OCI-LY7 (cell line): ENCODE measurements around the gene H2BK1. TPM values are rescaled to one million over a fixed set of nuclear protein-coding genes. Genes with fewer than 3 reads are reported as not detected.
A peak's percentile ranks its signal among the peaks of the same experiment; 100 is the strongest.

Experiments
- BruUV-seq: library from RNA; stranded (reverse); fragments of 400-500 nt; replicated peaks from 2 replicates; lab custom pipeline; 2021; lab: Mats Ljungman, UMichigan
- CTCF ChIA-PET: fragments of 300-600 bp; sonication (Branson Sonifier 250); formaldehyde crosslinking; loops from one replicate; lab custom pipeline; 2022; ENCODE audit warnings: antibody characterized with exemption; ENCODE audit not compliant: unreplicated experiment; lab: Charles Lee
- POLR2A ChIA-PET: fragments of 300-600 bp; sonication (Branson Sonifier 250); formaldehyde crosslinking; loops from one replicate; lab custom pipeline; 2022; ENCODE audit warnings: antibody characterized with exemption; lab: Charles Lee
- DNase-seq: peaks from one replicate; pipeline ENCODE4 v3.0.0-alpha.2; 2015; ENCODE audit warnings: low spot score
- H2AFZ ChIP-seq: fragments of 200-600 bp; sonication (generic), shearing (Covaris generic); 2 replicates; pipeline ENCODE4 v1.6.1; 2014; ENCODE audit warnings: mild to moderate bottlenecking, antibody characterized with exemption, low read length, moderate library complexity
- H3K27ac ChIP-seq: fragments of 200-600 bp; sonication (generic); 2 replicates; pipeline ENCODE4 v1.5.1; 2014; ENCODE audit warnings: mixed run types, low read depth, mild to moderate bottlenecking, moderate library complexity, low read length, inconsistent platforms; ENCODE audit not compliant: poor library complexity, severe bottlenecking
- H3K36me3 ChIP-seq: fragments of 200-600 bp; sonication (generic); 2 replicates; pipeline ENCODE4 v1.6.1; 2014; ENCODE audit warnings: mild to moderate bottlenecking, antibody characterized with exemption, low read length, moderate library complexity, mixed read lengths; ENCODE audit not compliant: insufficient read depth
- H3K4me1 ChIP-seq: fragments of 200-600 bp; sonication (generic); 2 replicates; pipeline ENCODE4 v1.5.1; 2014; ENCODE audit warnings: mild to moderate bottlenecking, low read length; ENCODE audit not compliant: insufficient read depth, poor library complexity, severe bottlenecking
- H3K4me2 ChIP-seq: fragments of 200-600 bp; sonication (generic); 2 replicates; pipeline ENCODE4 v1.6.1; 2014; ENCODE audit warnings: mild to moderate bottlenecking, low read length
- H3K4me3 ChIP-seq: fragments of 200-600 bp; sonication (generic); 2 replicates; pipeline ENCODE4 v1.5.1; 2014; ENCODE audit warnings: mild to moderate bottlenecking, low read depth, low read length; ENCODE audit not compliant: poor library complexity, severe bottlenecking
- H3K79me2 ChIP-seq: fragments of 200-600 bp; sonication (generic); 2 replicates; pipeline ENCODE4 v1.6.1; 2016; ENCODE audit warnings: low read depth, mild to moderate bottlenecking, low read length, moderate library complexity, mixed read lengths; ENCODE audit not compliant: insufficient read depth
- H3K9me2 ChIP-seq: fragments of 200-600 bp; sonication (generic); 2 replicates; pipeline ENCODE4 v1.6.1; 2016; ENCODE audit warnings: mild to moderate bottlenecking, low read length, mixed read lengths; ENCODE audit not compliant: insufficient read depth
- H3K9me3 ChIP-seq: fragments of 200-600 bp; sonication (generic); 2 replicates; pipeline ENCODE4 v1.6.1; 2014; ENCODE audit warnings: mild to moderate bottlenecking, mixed run types, low read length, mixed read lengths
- H4K20me1 ChIP-seq: fragments of 200-600 bp; sonication (generic); 2 replicates; pipeline ENCODE4 v1.6.1; 2014; ENCODE audit warnings: mild to moderate bottlenecking, antibody characterized with exemption, low read length, moderate library complexity, mixed read lengths; ENCODE audit not compliant: insufficient read depth
- EZH2phosphoT487 ChIP-seq: fragments of 200-600 bp; sonication (generic); IDR thresholded peaks from 2 replicates; pipeline ENCODE4 v1.6.1; 2018; ENCODE audit warnings: low read depth, borderline replicate concordance, mild to moderate bottlenecking, mixed run types, antibody characterized with exemption, low read length, moderate library complexity, mixed read lengths
- intact Hi-C: fragments of 100-400 bp; cut with micrococcal nuclease; formaldehyde crosslinking; loops from one replicate; pipeline ENCODE4 v1.10.0; 2022; ENCODE audit not compliant: unreplicated experiment
- total RNA-seq, 2 experiments: library from RNA; depleted of rRNA in 1 of 2; stranded (reverse); fragments of >200 nt in 1 of 2; shearing (Covaris generic) in 1 of 2; gene quantifications; 2 replicates each; pipeline ENCODE4 v1.2.3, GENCODE V29; 2014 to 2022
- TF ChIP-seq, protein P1 (sequence below): fragments of 200-600 bp; sonication (generic); conservative IDR thresholded peaks from 2 replicates; pipeline ENCODE4 v1.5.1; 2014; ENCODE audit warnings: mild to moderate bottlenecking, antibody characterized with exemption, low read length, moderate library complexity, mixed read lengths

Gene H2BK1
- total RNA-seq, 2 experiments from 2014 or later, result not detected

GRCh38 chr7:151168003-151168786 is 42.1 kb downstream of the H2BK1 start:
- Histone ChIP-seq H3K4me3 (no peak overlapping the region), H2AFZ (no peak overlapping the region), H3K4me1 (no peaks in the 10 kb centered on the region), H3K27ac (no peak overlapping the region), H3K9me2 (no peaks in the 10 kb centered on the region), H3K36me3 (no peaks in the 10 kb centered on the region), H3K4me2 (no peak overlapping the region), H4K20me1 (no peaks in the 10 kb centered on the region), H3K79me2 (no peaks in the 10 kb centered on the region), H3K9me3 (no peaks in the 10 kb centered on the region)
- no peak for TF ChIP-seq EZH2phosphoT487
- TF ChIP-seq, protein P1, sequence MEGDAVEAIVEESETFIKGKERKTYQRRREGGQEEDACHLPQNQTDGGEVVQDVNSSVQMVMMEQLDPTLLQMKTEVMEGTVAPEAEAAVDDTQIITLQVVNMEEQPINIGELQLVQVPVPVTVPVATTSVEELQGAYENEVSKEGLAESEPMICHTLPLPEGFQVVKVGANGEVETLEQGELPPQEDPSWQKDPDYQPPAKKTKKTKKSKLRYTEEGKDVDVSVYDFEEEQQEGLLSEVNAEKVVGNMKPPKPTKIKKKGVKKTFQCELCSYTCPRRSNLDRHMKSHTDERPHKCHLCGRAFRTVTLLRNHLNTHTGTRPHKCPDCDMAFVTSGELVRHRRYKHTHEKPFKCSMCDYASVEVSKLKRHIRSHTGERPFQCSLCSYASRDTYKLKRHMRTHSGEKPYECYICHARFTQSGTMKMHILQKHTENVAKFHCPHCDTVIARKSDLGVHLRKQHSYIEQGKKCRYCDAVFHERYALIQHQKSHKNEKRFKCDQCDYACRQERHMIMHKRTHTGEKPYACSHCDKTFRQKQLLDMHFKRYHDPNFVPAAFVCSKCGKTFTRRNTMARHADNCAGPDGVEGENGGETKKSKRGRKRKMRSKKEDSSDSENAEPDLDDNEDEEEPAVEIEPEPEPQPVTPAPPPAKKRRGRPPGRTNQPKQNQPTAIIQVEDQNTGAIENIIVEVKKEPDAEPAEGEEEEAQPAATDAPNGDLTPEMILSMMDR, result peak; percentile 73
- CTCF ChIA-PET, result no interaction called here
- intact Hi-C loops, result no loop called here
- POLR2A ChIA-PET, result no interaction called here
- DNase-seq, result peak; percentile 17
- no TSS peak for BruUV-seq

- no peak within 1 kb of the TSS for H3K4me3 ChIP-seq
- H3K36me3 ChIP-seq, result no peaks in the 10 kb centered on the region
- H2AFZ ChIP-seq, result no peak within 1 kb of the TSS
- H4K20me1 ChIP-seq, result no peaks in the 10 kb centered on the region
- intact Hi-C loops, result no loop called here
- CTCF ChIA-PET, result no interaction called here
- TF ChIP-seq, protein P1, result no peak
- no peak for TF ChIP-seq EZH2phosphoT487
- no peak within 1 kb of the TSS for H3K4me2 ChIP-seq
- no peak within 1 kb of the TSS for H3K27ac ChIP-seq
- no peaks in the 10 kb centered on the region for H3K4me1 ChIP-seq
- no peaks in the 10 kb centered on the region for H3K79me2 ChIP-seq
- no peaks in the 10 kb centered on the region for H3K9me2 ChIP-seq
- H3K9me3 ChIP-seq, result no peaks in the 10 kb centered on the region
- POLR2A ChIA-PET, result no interaction called here
- no peak for DNase-seq
- no TSS peak for BruUV-seq
These were observed 42.9 kb downstream of the H2BK1 start, which contains the start of gene GBX1 for GRCh38 chr7:151167197-151167961. Gene GBX1 (minus strand): TSS chr7:151167694. CDS start chr7:151167548, 146 bp downstream.
